Measurements from ENCODE around the gene WIZ. TPM values are rescaled to one million over a fixed set of nuclear protein-coding genes. Genes with fewer than 3 reads are reported as not detected.
A peak's percentile ranks its signal among the peaks of the same experiment; 100 is the strongest.

Gene WIZ
- total RNA-seq, 1 donor from 2014 or later: 84.4 TPM

GRCh38 chr19:15467734-15468214 is 18.0 kb upstream of the WIZ start:
- no peak for DNase-seq (ENCODE audit: extremely low read depth, low read depth, low spot score)

DNA sequence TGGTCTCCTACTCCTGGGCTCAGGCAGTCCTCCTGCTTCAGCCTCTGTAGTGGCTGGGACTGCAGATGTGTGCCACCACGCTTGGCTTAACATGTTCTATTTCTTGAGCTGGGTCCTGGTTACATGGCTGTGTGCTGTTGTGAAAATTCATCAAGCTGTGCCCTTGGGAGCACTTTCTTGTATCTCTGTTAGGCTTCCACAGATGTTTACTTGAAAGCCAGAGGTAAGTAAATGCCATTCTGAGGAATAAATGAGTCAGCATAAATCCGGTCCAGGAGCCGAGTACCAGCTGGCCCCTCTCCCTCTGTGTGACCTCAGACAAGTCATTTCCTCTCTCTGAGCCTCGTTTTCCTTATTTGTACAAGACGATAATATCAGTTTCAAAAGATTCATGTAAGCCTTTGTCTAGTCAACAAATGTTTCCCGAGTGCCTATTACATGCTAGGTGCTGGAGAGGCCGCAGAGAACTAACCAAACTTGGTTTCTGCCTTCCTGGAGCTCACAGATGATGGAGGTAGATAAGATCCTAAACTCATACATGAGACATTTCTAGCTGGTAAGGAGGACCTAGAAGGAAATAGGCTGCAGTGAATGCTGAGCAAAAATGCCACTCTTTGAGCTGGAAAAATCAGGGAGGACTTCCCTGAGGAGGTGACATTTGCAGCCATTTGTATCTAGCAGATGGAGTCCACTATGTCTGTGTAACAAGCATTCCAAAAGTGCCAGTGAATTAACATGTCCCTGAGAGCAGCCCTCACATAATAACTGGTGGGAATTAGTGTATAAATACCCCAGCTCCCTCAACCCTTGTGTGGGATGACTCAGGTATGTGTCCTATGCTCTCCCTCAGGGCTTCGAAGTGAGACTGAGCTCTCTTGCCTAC is 17.3 kb upstream of the WIZ start:
- peak; percentile 92 for DNase-seq (ENCODE audit: extremely low read depth, low read depth, low spot score)

GRCh38 chr19:15464394-15465385 is 14.9 kb upstream of the WIZ start, which contains the start of gene RASAL3:
Gene RASAL3 (minus strand): TSS chr19:15464544. CDS start chr19:15464358, 186 bp downstream.
- DNase-seq (ENCODE audit: extremely low read depth, low read depth, low spot score): no peak

DNA sequence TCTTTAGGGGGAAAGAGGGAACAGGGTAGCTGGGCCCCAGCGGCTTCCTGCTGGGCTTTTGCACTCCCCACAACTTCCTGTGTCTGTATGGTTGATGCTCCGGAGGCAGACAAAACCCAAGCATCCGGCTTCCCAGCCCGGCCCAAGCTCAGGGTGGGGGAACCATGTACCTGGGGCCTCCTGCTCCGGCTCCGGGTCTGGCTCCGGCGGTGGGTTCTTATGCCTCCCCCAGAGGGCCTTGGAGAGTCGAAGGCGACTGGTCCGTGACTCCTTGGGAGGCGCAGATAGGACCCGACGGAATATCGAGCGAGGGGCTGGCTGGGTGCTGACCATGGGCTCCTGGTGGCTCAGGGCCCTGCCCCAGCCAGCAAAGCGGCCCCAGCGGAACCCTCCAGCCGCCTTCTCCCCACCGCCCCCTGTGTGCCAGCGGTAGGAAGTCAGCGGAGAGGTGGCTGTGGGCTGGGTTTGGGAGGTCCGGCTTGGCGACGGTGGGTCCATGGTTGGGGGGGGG is 14.2 kb upstream of the WIZ start:
- DNase-seq (ENCODE audit: extremely low read depth, low read depth, low spot score): no peak

- DNase-seq (ENCODE audit: extremely low read depth, low read depth, low spot score): no peak
Measured at GRCh38 chr19:15461694-15462093, 11.9 kb upstream of the WIZ start.

- DNase-seq (ENCODE audit: extremely low read depth, low read depth, low spot score): no peak
Measured at GRCh38 chr19:15457701-15458484, 8.1 kb upstream of the WIZ start.

GRCh38 chr19:15456871-15457700 is 7.3 kb upstream of the WIZ start:
- no peak for DNase-seq (ENCODE audit: extremely low read depth, low read depth, low spot score)

- no peak for DNase-seq (ENCODE audit: extremely low read depth, low read depth, low spot score)
Measured at GRCh38 chr19:15456441-15456840, 6.7 kb upstream of the WIZ start.

- DNase-seq (ENCODE audit: extremely low read depth, low read depth, low spot score): no peak
Measured at GRCh38 chr19:15455996-15456395, 6.2 kb upstream of the WIZ start.

DNA sequence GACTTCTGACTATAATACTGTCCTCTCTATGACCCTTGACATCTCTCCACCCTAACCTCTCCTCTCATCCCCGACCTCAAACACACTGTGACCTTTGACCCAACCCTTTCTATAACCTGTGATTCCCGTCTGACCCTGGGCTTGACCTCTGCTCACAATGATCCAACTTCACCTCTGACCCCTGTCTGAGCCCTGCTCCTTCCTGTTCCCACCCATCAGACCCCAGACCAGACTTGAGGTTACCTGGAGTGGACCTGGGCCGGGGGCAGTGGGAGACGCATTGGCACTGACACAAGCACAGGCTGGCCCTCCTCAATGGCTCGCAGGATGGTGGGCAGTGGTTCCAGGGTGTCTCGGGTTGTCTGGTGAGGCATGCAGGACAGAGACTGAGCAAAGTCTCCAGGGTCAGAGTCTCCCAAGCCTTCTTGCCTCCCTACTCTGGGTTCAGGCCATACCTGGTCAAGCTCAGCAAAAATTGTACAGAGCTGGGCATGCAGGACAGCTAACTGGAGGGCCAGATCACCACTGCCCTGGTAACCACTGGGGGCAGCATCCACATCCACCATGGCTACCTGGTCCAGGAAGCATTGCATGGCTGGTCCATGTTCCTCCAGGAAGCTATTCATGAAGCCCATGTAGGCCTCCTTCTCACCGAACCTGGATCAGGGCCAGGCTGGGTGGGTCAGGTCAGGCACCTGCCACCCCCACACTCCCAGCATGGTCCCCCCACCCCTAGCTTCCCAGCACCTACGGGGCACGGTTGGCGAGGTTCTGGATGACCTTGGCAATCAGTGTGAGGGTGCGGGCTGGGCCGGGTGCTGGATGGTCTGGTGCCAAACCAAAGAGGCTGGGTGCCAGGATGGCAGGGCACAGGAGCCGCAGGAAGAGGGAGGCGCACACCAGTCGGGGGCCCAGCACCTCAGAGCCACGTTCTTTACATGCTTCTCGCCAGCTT is 4.4 kb upstream of the WIZ start:
- no peak for DNase-seq (ENCODE audit: extremely low read depth, low read depth, low spot score)

GRCh38 chr19:15453091-15453578 is 3.4 kb upstream of the WIZ start:
- no peak for DNase-seq (ENCODE audit: extremely low read depth, low read depth, low spot score)

DNA sequence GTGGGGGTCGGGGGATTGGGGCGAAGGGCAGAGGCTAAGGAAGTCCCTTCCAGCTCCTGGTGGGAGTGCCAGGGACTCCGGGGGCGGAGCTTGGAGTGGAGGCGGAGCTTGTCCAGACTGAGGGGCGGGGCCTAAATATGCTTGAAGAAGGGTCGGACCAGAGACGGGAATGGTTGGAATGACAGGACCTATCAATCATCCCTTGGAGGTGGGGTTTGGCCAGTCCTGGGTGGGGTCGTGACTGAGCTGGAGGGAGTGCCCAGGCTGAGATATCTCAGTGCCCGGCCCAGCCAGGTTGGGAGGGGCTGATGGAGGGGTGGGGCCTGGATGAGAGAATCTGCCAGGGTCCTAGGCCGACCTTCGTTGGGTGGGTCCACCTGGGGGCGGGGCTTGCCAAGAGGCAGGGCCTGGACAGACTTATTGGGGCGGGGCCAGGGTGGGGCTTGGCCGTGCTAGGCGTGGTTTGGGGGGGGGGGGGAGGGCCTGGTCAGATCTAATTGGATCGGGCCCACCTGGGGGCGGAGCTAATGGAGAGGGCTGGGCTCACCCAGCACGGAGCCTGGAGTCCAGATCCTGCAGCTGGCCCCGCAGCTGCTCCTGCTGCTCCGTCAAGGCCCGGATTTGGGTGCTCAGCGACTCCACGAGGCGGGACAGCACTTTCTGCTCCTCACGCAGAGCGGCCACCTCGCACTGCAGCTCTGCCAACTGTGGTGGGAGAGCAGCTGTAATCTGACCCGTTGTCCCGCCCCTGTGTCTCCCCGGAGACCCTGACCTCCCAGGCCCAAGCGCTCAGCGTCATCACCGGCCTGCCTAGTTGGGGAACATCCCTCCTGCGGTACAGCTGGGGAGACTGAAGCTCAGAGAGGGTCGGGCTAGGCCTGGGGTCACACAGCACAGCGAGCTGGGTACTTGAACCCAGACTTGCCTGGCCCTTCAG is 2.6 kb upstream of the WIZ start:
- DNase-seq (ENCODE audit: extremely low read depth, low read depth, low spot score): peak; percentile 66

DNA sequence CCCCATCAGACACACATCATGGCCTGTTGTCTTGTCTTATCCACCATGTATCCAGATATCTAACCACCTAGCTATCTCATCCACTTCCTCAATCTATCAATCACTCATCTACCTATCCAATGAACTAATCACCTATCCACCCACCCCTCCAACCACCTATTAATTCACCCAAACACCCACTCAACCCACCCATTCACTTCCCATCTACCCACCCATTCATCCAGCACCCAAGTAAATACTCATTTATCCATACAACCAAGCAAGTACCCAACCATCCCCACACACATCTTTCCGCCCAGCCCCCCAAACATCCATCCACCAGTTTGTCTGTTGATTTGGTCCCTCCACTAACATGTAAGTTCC is 753 bp upstream of the WIZ start:
- no peak for DNase-seq (ENCODE audit: extremely low read depth, low read depth, low spot score)

DNA sequence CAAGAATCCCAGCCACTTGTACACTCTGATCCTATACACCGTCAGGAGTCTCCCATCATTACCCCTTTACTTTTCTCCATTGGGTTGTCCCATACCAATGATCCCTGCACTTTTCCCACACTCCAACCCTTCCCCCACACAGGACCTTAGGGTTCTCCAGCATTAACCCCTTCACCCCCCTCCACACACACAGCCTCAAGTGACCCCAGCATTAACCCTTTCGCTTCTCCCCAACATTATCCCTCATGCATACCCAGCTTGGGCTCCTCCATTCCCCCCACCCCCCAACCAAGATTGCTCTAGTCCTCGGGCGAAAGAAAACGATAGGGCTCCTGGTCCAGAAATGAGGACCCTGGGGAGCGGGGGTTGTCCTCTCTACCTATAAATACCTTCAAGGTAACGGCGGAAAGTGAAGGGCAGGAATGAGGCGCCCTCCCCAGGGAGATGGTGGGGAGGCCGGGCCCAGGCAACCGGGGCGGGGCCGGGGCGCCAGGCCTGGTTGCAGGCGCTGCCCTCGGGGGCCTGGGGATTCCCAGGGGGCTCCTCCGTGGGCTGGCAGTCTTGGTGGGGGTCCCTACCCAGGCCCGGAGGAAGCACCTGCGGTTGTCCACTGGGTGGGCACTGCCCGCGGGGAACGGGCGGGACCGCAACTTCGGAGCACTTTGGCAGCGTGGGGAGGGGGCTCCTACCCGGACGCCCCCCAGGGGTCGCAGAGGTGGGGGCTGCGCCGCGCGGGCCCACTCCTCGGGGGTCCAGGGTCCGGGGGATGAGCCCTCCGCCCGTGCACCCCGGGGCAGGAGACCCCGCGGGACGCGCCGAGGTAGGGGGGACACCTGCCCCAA is 757 bp downstream of the WIZ start:
- no peak for DNase-seq (ENCODE audit: extremely low read depth, low read depth, low spot score)

GRCh38 chr19:15448044-15448777 is 1.5 kb downstream of the WIZ start:
- DNase-seq (ENCODE audit: extremely low read depth, low read depth, low spot score): no peak

Data from glomerular endothelial cell (primary cell).